Muscle of arm (tissue), 12 donors: ENCODE data around the gene A3GALT2. TPM values are rescaled to one million over a fixed set of nuclear protein-coding genes. Genes with fewer than 3 reads are reported as not detected.

Experiments used
- DNase-seq: peaks from one replicate; pipeline ENCODE4 v3.0.0-alpha.2; 2013
- polyA plus RNA-seq, 12 donors: library from polyadenylated mRNA; unstranded; fragments of 120-200 nt; gene quantifications; one replicate each; pipeline ENCODE4 v1.2.1, GENCODE V29; 2013; ENCODE audit not compliant: insufficient read length in 12 of 12

The A3GALT2 gene
- polyA plus RNA-seq, 12 donors = not detected

- no peak for DNase-seq
These were observed 48.0 kb downstream of the A3GALT2 start for GRCh38 chr1:33272930-33273329.

DNA sequence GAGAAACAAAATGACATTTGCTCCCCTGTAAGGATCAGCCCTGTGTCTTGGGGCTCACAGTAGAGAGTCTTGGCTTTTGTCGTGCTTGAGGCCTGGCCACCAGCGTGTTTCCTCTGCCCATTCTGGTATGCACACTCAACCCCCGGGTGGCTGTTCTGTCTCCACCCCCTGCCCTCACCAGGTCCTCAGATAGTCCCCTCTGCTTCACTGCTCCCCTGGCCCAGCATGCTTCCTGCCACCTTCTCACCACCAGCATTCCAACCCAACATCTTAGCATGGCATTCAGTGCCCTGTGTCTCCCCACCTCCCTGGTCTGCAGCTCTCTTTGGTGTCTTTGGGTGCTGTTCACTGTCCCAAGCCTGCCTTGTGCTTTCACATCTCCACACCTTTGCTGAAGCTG, 48.4 kb downstream of the A3GALT2 start:
- no peak for DNase-seq

GRCh38 chr1:33271666-33272505, 49.0 kb downstream of the A3GALT2 start:
- DNase-seq = no peak

- no peak for DNase-seq
These were observed 50.0 kb downstream of the A3GALT2 start for GRCh38 chr1:33270808-33271465.

DNA sequence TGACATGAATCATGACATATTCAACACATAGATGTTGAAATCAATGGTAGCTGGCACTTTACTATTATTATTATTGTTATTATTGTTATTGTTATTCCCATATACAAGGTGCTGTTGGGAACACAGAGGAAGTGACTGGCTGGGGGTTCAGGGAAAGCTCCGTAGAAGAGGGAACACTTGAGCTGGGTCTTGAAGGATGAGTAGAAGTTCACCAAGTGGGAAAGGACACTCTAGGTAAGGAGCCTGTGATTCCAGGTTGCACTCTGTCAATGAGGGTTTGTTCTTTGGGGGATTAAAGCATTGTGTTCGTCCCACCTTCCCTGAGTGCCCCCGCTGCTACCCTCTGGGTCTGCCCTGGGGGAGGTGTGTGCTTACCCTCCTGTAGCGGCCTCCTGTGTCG, 50.5 kb downstream of the A3GALT2 start:
- no peak for DNase-seq

- DNase-seq = no peak
These were observed 51.3 kb downstream of the A3GALT2 start for GRCh38 chr1:33269621-33270020.

DNA sequence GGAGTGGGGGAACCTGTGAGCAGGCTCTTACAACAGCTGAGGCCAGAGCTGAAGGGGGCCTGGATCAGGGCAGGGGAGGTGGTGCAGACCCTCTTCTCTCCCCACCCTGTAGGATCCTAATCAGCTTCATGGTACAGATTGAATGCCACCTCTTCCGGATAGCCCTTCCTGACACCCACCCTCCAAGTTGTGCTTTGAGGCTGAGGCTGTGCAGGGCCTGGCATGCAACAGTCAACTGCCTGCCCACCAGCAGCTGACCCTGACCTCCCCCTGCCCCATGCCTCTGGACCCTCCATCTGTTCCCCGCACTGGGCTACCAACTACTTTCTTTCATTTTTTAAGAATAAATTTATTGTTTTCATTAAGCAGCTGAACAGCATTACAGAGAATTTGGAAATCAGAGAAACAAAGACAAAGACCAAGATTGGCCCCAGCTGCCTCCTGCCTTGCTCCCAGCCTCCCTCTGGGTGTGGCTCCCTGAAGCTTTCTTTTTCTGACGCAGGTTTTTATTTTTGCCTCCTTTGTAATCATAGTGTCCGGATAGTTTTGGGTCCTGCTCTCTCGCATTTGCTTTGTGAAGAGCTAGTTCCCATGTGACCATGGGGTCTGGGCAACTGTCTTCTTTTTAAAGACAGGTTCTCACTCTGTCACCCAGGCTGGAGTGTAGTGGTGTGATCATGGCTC, 51.8 kb downstream of the A3GALT2 start:
- DNase-seq = no peak

DNA sequence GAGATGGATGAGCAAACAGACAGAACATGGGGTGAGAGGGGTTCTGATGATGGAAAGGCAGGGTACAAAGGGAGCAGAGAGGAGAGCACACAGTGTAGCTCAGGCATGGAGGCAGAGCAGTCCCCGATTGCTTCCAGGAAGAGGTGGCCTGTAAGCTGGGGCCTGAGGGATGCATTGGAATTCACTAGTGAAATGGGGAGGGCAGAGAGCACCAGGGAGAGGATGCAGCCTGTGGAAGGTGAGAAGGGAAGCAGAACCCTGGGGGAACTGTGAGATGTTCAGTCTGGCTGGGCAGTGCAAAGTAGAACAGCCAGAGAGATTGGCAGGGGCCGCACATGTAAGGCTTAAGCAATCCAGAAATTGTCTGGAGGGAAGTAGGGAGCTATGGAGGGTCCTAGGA, 52.4 kb downstream of the A3GALT2 start:
- DNase-seq = no peak

- no peak for DNase-seq
These were observed 53.3 kb downstream of the A3GALT2 start for GRCh38 chr1:33267468-33268205.

- no peak for DNase-seq
These were observed 54.1 kb downstream of the A3GALT2 start for GRCh38 chr1:33266766-33267165.

GRCh38 chr1:33265780-33266605, 54.9 kb downstream of the A3GALT2 start:
- DNase-seq = no peak

- no peak for DNase-seq
These were observed 56.9 kb downstream of the A3GALT2 start for GRCh38 chr1:33263890-33264504.

DNA sequence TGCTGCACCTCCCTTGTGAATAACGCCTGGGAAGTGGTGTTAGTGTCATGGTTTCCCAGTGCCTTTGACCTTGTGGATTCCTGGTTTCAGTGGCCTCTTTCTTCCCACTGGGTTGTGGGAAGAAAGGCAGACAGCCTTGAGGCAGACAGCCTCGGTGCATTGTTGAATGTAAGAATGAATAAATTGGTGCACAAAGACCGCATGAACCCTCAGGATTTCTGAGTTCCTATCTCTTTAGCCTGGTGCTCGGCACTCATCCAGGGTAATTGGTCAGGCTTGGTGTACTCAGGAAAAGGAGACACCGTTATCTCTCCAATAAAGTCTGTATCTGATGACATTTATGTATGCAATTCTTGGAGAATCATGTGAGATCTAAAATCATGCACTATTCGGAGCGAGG, 59.6 kb downstream of the A3GALT2 start:
- DNase-seq = no peak

- no peak for DNase-seq
These were observed 60.5 kb downstream of the A3GALT2 start for GRCh38 chr1:33260439-33260838.

DNA sequence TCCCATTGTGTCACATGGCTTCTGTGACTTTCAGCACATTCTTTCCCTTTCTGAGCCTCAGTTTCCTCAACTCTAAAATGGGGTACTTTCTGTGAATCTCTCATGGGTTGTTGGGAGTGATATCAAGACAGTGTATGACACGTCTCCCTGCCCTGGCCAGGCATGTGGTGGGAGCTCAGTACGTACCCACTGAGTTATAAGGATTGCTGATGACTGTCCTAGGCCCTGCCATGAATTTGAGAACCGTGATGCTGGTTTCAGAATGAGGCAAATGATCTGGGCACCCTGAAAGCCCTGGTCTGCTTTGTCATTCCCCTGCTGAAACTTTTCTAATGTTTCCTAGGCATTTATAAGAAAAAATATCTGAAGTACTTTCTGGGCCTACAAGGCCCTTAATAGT, 61.0 kb downstream of the A3GALT2 start:
- DNase-seq = no peak

- no peak for DNase-seq
These were observed 62.1 kb downstream of the A3GALT2 start for GRCh38 chr1:33258788-33259274.

GRCh38 chr1:33257772-33258712, 62.9 kb downstream of the A3GALT2 start:
- DNase-seq = no peak

- DNase-seq = no peak
These were observed 63.6 kb downstream of the A3GALT2 start for GRCh38 chr1:33257207-33257771.
